Nephron progenitor cell (in vitro differentiated cells): ENCODE measurements around the gene MMP25.
A peak's percentile ranks its signal among the peaks of the same experiment; 100 is the strongest.

ENCODE experiments used
- DNase-seq: peaks from one replicate; pipeline ENCODE4 v3.0.0; 2021
- H3K27ac Mint-ChIP-seq: 2 replicates; pipeline ENCODE4 v1.8.0; 2021; ENCODE audit warnings: mild to moderate bottlenecking, moderate library complexity, mixed read lengths
- H3K27me3 Mint-ChIP-seq: 2 replicates; pipeline ENCODE4 v1.8.0; 2021; ENCODE audit warnings: mild to moderate bottlenecking, low read depth, mixed read lengths; ENCODE audit not compliant: poor library complexity
- H3K36me3 Mint-ChIP-seq: 2 replicates; pipeline ENCODE4 v1.8.0; 2021; ENCODE audit warnings: low read depth, mixed read lengths
- H3K4me1 Mint-ChIP-seq: 2 replicates; pipeline ENCODE4 v1.8.0; 2021; ENCODE audit warnings: mixed read lengths
- H3K4me3 Mint-ChIP-seq: 2 replicates; pipeline ENCODE4 v1.8.0; 2021; ENCODE audit warnings: mild to moderate bottlenecking, moderate library complexity, mixed read lengths
- H3K9me3 Mint-ChIP-seq: 2 replicates; pipeline ENCODE4 v1.8.0; 2021; ENCODE audit warnings: mild to moderate bottlenecking, moderate library complexity, mixed read lengths
- CTCF ChIP-seq: fragments of 200-600 bp; sonication (generic); IDR thresholded peaks from 2 replicates; pipeline ENCODE4 v1.5.0; 2021; ENCODE audit warnings: antibody characterized with exemption

MMP25 gene

GRCh38 chr16:3022684-3023414, 23.5 kb upstream of the MMP25 start:
- H3K9me3 Mint-ChIP-seq = no peaks in the 10 kb centered on the region
- H3K4me3 Mint-ChIP-seq = peak overlapping the region; percentile 87
- H3K36me3 Mint-ChIP-seq = peaks cover 23% of the 10 kb centered on the region
- H3K4me1 Mint-ChIP-seq = peaks cover 47% of the 10 kb centered on the region
- DNase-seq = no peak
- no peak for TF ChIP-seq CTCF
- H3K27me3 Mint-ChIP-seq = peaks cover 2% of the 10 kb centered on the region
- peak overlapping the region; percentile 85 for H3K27ac Mint-ChIP-seq

DNA sequence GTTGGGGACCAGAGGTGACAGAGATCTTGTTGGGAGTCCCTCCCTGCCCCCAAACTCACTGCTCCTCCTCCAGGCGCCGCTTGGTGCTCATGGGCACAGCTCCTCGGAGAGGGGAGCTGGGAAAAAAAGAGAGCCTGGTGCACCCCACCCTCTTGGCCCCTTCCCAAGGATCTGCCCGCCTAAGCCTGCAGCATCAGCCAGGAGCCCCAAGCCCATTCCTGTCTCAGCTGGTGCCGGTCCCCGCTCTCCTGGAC, 23.0 kb upstream of the MMP25 start:
- Mint-ChIP-seq H3K36me3 (peaks cover 23% of the 10 kb centered on the region), H3K27ac (no peak overlapping the region), H3K4me3 (peak overlapping the region; percentile 87), H3K27me3 (peaks cover 2% of the 10 kb centered on the region), H3K4me1 (peaks cover 42% of the 10 kb centered on the region), H3K9me3 (no peaks in the 10 kb centered on the region)
- no peak for DNase-seq
- no peak for TF ChIP-seq CTCF

- Mint-ChIP-seq H3K4me3 (peak within 1 kb of the TSS; percentile 87), H3K9me3 (no peaks in the 10 kb centered on the region), H3K36me3 (peaks cover 23% of the 10 kb centered on the region), H3K27ac (peak within 1 kb of the TSS; percentile 88), H3K27me3 (peaks cover 2% of the 10 kb centered on the region), H3K4me1 (peaks cover 38% of the 10 kb centered on the region)
- DNase-seq = peak; percentile 95
- no peak for TF ChIP-seq CTCF
These were observed 22.5 kb upstream of the MMP25 start, which contains the start of the genes HCFC1R1 and THOC6 for GRCh38 chr16:3023669-3024478. Gene HCFC1R1 (minus strand): TSS chr16:3023942. CDS start chr16:3023941, 1 bp downstream. Gene THOC6 (plus strand): TSS chr16:3024035. CDS start chr16:3024327, 292 bp downstream.

- Mint-ChIP-seq H3K9me3 (no peaks in the 10 kb centered on the region), H3K4me3 (no peak overlapping the region), H3K36me3 (peaks cover 23% of the 10 kb centered on the region), H3K27ac (no peak overlapping the region), H3K4me1 (peaks cover 38% of the 10 kb centered on the region), H3K27me3 (peaks cover 11% of the 10 kb centered on the region)
- DNase-seq = no peak
- no peak for TF ChIP-seq CTCF
These were observed 21.0 kb upstream of the MMP25 start for GRCh38 chr16:3025032-3026002.

GRCh38 chr16:3026003-3026378, 20.4 kb upstream of the MMP25 start:
- Mint-ChIP-seq H3K27me3 (peaks cover 11% of the 10 kb centered on the region), H3K27ac (no peak overlapping the region), H3K9me3 (no peaks in the 10 kb centered on the region), H3K4me1 (peaks cover 38% of the 10 kb centered on the region), H3K4me3 (no peak overlapping the region), H3K36me3 (peaks cover 23% of the 10 kb centered on the region)
- DNase-seq = no peak
- no peak for TF ChIP-seq CTCF
